ENCODE data around the gene MED22. TPM values are rescaled to one million over a fixed set of nuclear protein-coding genes. Genes with fewer than 3 reads are reported as not detected.
A peak's percentile ranks its signal among the peaks of the same experiment; 100 is the strongest.

MED22 gene
- polyA plus RNA-seq, 1 donor (not counting 4 experiments of a cell fraction or from before 2014, with no cell fraction given): 15.9 TPM

- Histone ChIP-seq H3K27me3 (ENCODE audit: control insufficient read depth, extremely low read depth, insufficient read depth, low read length) (no peaks in the 10 kb centered on the region), H3K9me1 (ENCODE audit: control insufficient read depth, extremely low read depth, insufficient read depth, low read length) (no peaks in the 10 kb centered on the region), H3K9ac (ENCODE audit: control insufficient read depth, extremely low read depth, insufficient read depth, low read length) (no peak overlapping the region), H3K27ac (ENCODE audit: control insufficient read depth, insufficient read depth, low read length) (no peak overlapping the region), H3K4me3 (ENCODE audit: control insufficient read depth in 2 of 3, extremely low read depth in 1 of 3, insufficient read depth in 2 of 3, low read depth in 1 of 3, low read length in 3 of 3) (no peak overlapping the region), H3K9me3 (ENCODE audit: control insufficient read depth, low read depth, low read length) (no peaks in the 10 kb centered on the region), H2AFZ (ENCODE audit: control insufficient read depth, low read length) (no peak overlapping the region), H4K20me1 (ENCODE audit: control insufficient read depth, extremely low read depth, insufficient read depth, low read length) (peaks cover 9% of the 10 kb centered on the region), H3K4me1 (ENCODE audit: control insufficient read depth, extremely low read depth, insufficient read depth, low read length) (peaks cover 24% of the 10 kb centered on the region), H3K4me2 (ENCODE audit: control insufficient read depth, extremely low read depth, insufficient read depth, low read depth, low read length) (no peak overlapping the region), H3K36me3 (ENCODE audit: control insufficient read depth in 2 of 2, extremely low read depth in 1 of 2, insufficient read depth in 2 of 2, low read length in 2 of 2) (peaks cover 32 to 36% of the 10 kb centered on the region in 2 experiments), H3K79me2 (ENCODE audit: control insufficient read depth, insufficient read depth, low read length) (peaks cover 40% of the 10 kb centered on the region)
- TF ChIP-seq, protein P1, sequence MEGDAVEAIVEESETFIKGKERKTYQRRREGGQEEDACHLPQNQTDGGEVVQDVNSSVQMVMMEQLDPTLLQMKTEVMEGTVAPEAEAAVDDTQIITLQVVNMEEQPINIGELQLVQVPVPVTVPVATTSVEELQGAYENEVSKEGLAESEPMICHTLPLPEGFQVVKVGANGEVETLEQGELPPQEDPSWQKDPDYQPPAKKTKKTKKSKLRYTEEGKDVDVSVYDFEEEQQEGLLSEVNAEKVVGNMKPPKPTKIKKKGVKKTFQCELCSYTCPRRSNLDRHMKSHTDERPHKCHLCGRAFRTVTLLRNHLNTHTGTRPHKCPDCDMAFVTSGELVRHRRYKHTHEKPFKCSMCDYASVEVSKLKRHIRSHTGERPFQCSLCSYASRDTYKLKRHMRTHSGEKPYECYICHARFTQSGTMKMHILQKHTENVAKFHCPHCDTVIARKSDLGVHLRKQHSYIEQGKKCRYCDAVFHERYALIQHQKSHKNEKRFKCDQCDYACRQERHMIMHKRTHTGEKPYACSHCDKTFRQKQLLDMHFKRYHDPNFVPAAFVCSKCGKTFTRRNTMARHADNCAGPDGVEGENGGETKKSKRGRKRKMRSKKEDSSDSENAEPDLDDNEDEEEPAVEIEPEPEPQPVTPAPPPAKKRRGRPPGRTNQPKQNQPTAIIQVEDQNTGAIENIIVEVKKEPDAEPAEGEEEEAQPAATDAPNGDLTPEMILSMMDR (optimal IDR thresholded peaks at IDR 0.05 in 1 of 3, IDR thresholded peaks at IDR 0.05 in 1 of 3, conservative IDR thresholded peaks at IDR 0.05 in 1 of 3; ENCODE audit: extremely low read depth in 1 of 3, insufficient read depth in 2 of 3, low read length in 3 of 3): peak in 2 of 3 experiments; percentile 81 to 89
- TF ChIP-seq EZH2 (IDR thresholded peaks at IDR 0.05; ENCODE audit: low read length): no peak
- dilution Hi-C loops (cut with MboI; ENCODE audit: extremely low pct_ligation_motif_present, low sequenced_read_pairs): no loop called here
- DNase-seq (ENCODE audit: low read depth, low spot score) (no peak), FAIRE-seq (no peak)
Observed at GRCh38 chr9:133351908-133352634, 4.1 kb upstream of the MED22 start.

DNA sequence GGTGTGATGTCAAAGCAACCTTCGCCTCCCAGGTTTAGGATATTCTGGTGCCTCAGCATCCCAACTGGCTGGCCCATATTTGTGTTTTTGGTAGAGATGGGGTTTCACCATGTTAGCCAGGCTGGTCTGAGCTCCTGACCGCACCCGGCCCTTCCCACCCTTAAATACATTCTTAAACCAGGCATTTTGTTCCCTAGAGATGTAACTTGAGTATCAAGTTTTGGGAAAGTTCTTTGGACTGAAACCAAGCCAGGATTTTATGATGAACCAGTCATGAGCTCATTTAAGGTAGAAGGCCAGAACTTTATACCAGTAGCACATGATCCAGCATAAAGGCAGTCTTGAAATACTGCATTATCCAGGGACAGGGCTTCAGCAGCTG lies 3.6 kb upstream of the MED22 start:
- Histone ChIP-seq H3K27ac (ENCODE audit: control insufficient read depth, insufficient read depth, low read length) (no peak overlapping the region), H3K4me2 (ENCODE audit: control insufficient read depth, extremely low read depth, insufficient read depth, low read depth, low read length) (no peak overlapping the region), H3K9me1 (ENCODE audit: control insufficient read depth, extremely low read depth, insufficient read depth, low read length) (no peaks in the 10 kb centered on the region), H3K4me3 (ENCODE audit: control insufficient read depth in 2 of 3, extremely low read depth in 1 of 3, insufficient read depth in 2 of 3, low read depth in 1 of 3, low read length in 3 of 3) (no peak overlapping the region), H3K9ac (ENCODE audit: control insufficient read depth, extremely low read depth, insufficient read depth, low read length) (no peak overlapping the region), H3K9me3 (ENCODE audit: control insufficient read depth, low read depth, low read length) (no peaks in the 10 kb centered on the region), H3K36me3 (ENCODE audit: control insufficient read depth in 2 of 2, extremely low read depth in 1 of 2, insufficient read depth in 2 of 2, low read length in 2 of 2) (peaks cover 32 to 36% of the 10 kb centered on the region in 2 experiments), H3K27me3 (ENCODE audit: control insufficient read depth, extremely low read depth, insufficient read depth, low read length) (no peaks in the 10 kb centered on the region), H3K4me1 (ENCODE audit: control insufficient read depth, extremely low read depth, insufficient read depth, low read length) (peaks cover 26% of the 10 kb centered on the region), H2AFZ (ENCODE audit: control insufficient read depth, low read length) (no peak overlapping the region), H4K20me1 (ENCODE audit: control insufficient read depth, extremely low read depth, insufficient read depth, low read length) (peaks cover 10% of the 10 kb centered on the region), H3K79me2 (ENCODE audit: control insufficient read depth, insufficient read depth, low read length) (peaks cover 41% of the 10 kb centered on the region)
- no peak for DNase-seq (ENCODE audit: low read depth, low spot score)
- dilution Hi-C loops (cut with MboI; ENCODE audit: extremely low pct_ligation_motif_present, low sequenced_read_pairs): no loop called here
- TF ChIP-seq EZH2 (IDR thresholded peaks at IDR 0.05; ENCODE audit: low read length): no peak
- TF ChIP-seq, protein P1 (optimal IDR thresholded peaks at IDR 0.05 in 1 of 3, IDR thresholded peaks at IDR 0.05 in 1 of 3, conservative IDR thresholded peaks at IDR 0.05 in 1 of 3; ENCODE audit: extremely low read depth in 1 of 3, insufficient read depth in 2 of 3, low read length in 3 of 3): no peak
- FAIRE-seq: no peak
